Thyroid gland (tissue), 4 donors: Measurements from ENCODE around the gene NR1H2. TPM values are rescaled to one million over a fixed set of nuclear protein-coding genes. Genes with fewer than 3 reads are reported as not detected.

ENCODE experiments used
- DNase-seq, 2 donors: peaks; one replicate each; pipeline ENCODE4 v3.0.0-alpha.2; 2019
- H3K27ac ChIP-seq, 3 donors: fragments of 200-600 bp; sonication (generic); 1 replicate in 2 of 3; 2 replicates in 1 of 3; pipeline ENCODE4 v1.5.1; 2016 to 2019; ENCODE audit warnings: mild to moderate bottlenecking in 1 of 3, moderate library complexity in 1 of 3
- H3K27me3 ChIP-seq: fragments of 200-600 bp; sonication (generic); one replicate; pipeline ENCODE4 v1.5.1; 2019
- H3K36me3 ChIP-seq, 2 donors: fragments of 200-600 bp; sonication (generic); one replicate each; pipeline ENCODE4 v1.5.1; 2016 to 2019
- H3K4me1 ChIP-seq, 2 donors: fragments of 200-600 bp; sonication (generic); one replicate each; pipeline ENCODE4 v1.5.1; 2017 to 2019
- H3K4me3 ChIP-seq, 3 donors: fragments of 200-600 bp; sonication (generic); replicated peaks in 1 of 3; 1 replicate in 2 of 3; 2 replicates in 1 of 3; pipeline ENCODE4 v1.5.1; 2016; ENCODE audit warnings: mild to moderate bottlenecking in 1 of 3
- H3K9me3 ChIP-seq: fragments of 200-600 bp; sonication (generic); one replicate; pipeline ENCODE4 v1.5.1; 2017
- POLR2A ChIP-seq, 2 donors: fragments of 450-650 bp; IDR thresholded peaks; one replicate each; pipeline ENCODE4 v1.6.1; 2017; ENCODE audit warnings: antibody characterized with exemption in 2 of 2, mild to moderate bottlenecking in 2 of 2, moderate library complexity in 1 of 2
- WGBS, 2 donors: methylation state at CpG; one replicate each; pipeline ENCODE4 v1.1.5; 2017; 5-methylcytosine and 5-hydroxymethylcytosine counted together
- intact Hi-C: fragments of 100-400 bp; cut with DNase I; formaldehyde crosslinking; loops from one replicate; pipeline ENCODE4 v1.15.1; 2023
- total RNA-seq, 4 donors: library from RNA; depleted of rRNA; stranded (reverse); fragments of >200 nt; gene quantifications; one replicate each; pipeline ENCODE4 v1.2.3, GENCODE V29; 2016
- TF ChIP-seq, protein P1 (sequence below), 6 experiments: fragments of 200-600 bp in 3 of 6; fragments of 450-650 bp in 3 of 6; sonication (generic) in 3 of 6; IDR thresholded peaks; one replicate each; pipeline ENCODE4 v1.5.1; 2016 to 2019; ENCODE audit warnings: antibody characterized with exemption in 6 of 6, mild to moderate bottlenecking in 2 of 6, inconsistent platforms in 1 of 6, moderate library complexity in 1 of 6

NR1H2 gene
- total RNA-seq, 4 donors from 2014 or later = 76.4 to 114 (median 100) TPM

DNA sequence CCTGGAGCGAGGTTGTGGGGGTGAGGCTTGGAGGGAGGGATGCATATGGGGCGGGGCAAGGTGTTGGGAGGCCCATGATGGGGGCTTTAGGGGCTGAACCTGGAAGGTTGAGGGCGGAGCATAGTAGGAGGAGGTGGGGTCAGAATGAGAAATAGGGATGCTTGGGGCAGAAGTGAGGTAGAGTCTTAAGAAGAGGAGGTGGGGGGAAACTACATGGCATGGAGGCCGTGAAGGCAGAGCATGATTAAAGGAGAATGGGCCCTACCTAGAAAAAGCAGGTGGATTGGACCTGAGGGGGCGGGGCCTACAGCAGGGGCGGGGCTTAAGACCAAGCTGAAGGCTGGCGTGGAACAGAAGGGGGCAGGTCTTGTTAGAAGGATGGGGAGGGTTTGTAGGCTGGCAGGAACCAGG, 799 bp downstream of the NR1H2 start:
- Histone ChIP-seq H3K9me3 (no peaks in the 10 kb centered on the region), H3K36me3 (peaks cover 46 to 48% of the 10 kb centered on the region in 2 donors), H3K27me3 (no peaks in the 10 kb centered on the region), H3K4me3 (peak overlapping the region in 1 of 3 donors; percentile 90), H3K27ac (no peak overlapping the region), H3K4me1 (peaks cover 5 to 31% of the 10 kb centered on the region in 2 donors)
- intact Hi-C loops = no loop called here
- WGBS, 2 donors = 46 to 51% methylated on average over 7 of the region's 7 CpGs
- no peak for TF ChIP-seq POLR2A (IDR thresholded peaks at IDR 0.05)
- TF ChIP-seq, protein P1, sequence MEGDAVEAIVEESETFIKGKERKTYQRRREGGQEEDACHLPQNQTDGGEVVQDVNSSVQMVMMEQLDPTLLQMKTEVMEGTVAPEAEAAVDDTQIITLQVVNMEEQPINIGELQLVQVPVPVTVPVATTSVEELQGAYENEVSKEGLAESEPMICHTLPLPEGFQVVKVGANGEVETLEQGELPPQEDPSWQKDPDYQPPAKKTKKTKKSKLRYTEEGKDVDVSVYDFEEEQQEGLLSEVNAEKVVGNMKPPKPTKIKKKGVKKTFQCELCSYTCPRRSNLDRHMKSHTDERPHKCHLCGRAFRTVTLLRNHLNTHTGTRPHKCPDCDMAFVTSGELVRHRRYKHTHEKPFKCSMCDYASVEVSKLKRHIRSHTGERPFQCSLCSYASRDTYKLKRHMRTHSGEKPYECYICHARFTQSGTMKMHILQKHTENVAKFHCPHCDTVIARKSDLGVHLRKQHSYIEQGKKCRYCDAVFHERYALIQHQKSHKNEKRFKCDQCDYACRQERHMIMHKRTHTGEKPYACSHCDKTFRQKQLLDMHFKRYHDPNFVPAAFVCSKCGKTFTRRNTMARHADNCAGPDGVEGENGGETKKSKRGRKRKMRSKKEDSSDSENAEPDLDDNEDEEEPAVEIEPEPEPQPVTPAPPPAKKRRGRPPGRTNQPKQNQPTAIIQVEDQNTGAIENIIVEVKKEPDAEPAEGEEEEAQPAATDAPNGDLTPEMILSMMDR (IDR thresholded peaks at IDR 0.05) = no peak
- peak; percentile 39 for DNase-seq

DNA sequence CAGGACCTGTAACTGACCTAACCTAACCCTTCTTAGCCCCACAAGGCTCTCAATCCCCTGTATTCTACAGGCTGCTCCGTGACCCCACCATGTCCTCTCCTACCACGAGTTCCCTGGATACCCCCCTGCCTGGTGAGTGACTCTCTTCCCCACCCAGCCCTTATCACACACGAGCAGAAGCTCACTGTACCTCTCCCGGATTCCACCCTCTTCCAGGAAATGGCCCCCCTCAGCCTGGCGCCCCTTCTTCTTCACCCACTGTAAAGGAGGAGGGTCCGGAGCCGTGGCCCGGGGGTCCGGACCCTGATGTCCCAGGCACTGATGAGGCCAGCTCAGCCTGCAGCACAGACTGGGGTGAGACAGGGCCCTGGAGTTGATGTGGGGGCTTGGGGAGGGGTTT, 1.3 kb downstream of the NR1H2 start:
- H3K4me1 ChIP-seq = peaks cover 5 to 27% of the 10 kb centered on the region in 2 donors
- 87 to 89% methylated on average over 9 of the region's 9 CpGs for WGBS, 2 donors
- no peak for DNase-seq
- intact Hi-C loops = no loop called here
- no peaks in the 10 kb centered on the region for H3K9me3 ChIP-seq
- no peak overlapping the region for H3K4me3 ChIP-seq
- no peak overlapping the region for H3K27ac ChIP-seq
- peaks cover 50 to 53% of the 10 kb centered on the region in 2 donors for H3K36me3 ChIP-seq
- no peaks in the 10 kb centered on the region for H3K27me3 ChIP-seq
- TF ChIP-seq POLR2A (IDR thresholded peaks at IDR 0.05) = no peak
- TF ChIP-seq, protein P1 (IDR thresholded peaks at IDR 0.05) = no peak

DNA sequence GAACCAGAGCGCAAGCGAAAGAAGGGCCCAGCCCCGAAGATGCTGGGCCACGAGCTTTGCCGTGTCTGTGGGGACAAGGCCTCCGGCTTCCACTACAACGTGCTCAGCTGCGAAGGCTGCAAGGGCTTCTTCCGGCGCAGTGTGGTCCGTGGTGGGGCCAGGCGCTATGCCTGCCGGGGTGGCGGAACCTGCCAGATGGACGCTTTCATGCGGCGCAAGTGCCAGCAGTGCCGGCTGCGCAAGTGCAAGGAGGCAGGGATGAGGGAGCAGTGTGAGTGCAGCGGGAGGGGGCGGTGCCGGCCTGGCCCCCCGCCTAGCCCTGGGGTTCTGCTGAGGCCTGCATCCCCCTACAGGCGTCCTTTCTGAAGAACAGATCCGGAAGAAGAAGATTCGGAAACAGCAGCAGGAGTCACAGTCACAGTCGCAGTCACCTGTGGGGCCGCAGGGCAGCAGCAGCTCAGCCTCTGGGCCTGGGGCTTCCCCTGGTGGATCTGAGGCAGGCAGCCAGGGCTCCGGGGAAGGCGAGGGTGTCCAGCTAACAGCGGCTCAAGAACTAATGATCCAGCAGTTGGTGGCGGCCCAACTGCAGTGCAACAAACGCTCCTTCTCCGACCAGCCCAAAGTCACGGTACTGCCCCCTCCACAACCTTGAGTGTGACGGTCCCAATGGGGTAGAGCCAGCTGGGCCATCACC, 2.1 kb downstream of the NR1H2 start:
- 94 to 96% methylated on average over 31 to 34 of the region's 36 CpGs for WGBS, 2 donors
- H3K9me3 ChIP-seq = no peaks in the 10 kb centered on the region
- H3K4me1 ChIP-seq = peaks cover 5 to 19% of the 10 kb centered on the region in 2 donors
- H3K27ac ChIP-seq = no peak overlapping the region
- intact Hi-C loops = no loop called here
- H3K36me3 ChIP-seq = peaks cover 52 to 57% of the 10 kb centered on the region in 2 donors
- TF ChIP-seq, protein P1 (IDR thresholded peaks at IDR 0.05) = no peak
- TF ChIP-seq POLR2A (IDR thresholded peaks at IDR 0.05) = no peak
- no peaks in the 10 kb centered on the region for H3K27me3 ChIP-seq
- DNase-seq = no peak
- H3K4me3 ChIP-seq = no peak overlapping the region

DNA sequence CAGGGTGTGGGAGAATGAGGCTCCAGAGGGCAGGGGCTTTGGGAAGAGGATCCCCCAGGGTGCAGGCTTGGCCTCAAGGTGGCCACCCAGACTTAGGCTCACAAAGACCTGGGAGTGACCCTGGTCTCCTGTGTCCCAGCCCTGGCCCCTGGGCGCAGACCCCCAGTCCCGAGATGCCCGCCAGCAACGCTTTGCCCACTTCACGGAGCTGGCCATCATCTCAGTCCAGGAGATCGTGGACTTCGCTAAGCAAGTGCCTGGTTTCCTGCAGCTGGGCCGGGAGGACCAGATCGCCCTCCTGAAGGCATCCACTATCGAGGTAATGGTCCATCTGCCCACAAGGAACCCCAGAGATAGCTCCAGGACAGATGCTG, 2.6 kb downstream of the NR1H2 start:
- intact Hi-C loops = no loop called here
- WGBS, 2 donors = 96 to 97% methylated on average over 4 of the region's 10 CpGs
- H3K36me3 ChIP-seq = peaks cover 52 to 57% of the 10 kb centered on the region in 2 donors

DNA sequence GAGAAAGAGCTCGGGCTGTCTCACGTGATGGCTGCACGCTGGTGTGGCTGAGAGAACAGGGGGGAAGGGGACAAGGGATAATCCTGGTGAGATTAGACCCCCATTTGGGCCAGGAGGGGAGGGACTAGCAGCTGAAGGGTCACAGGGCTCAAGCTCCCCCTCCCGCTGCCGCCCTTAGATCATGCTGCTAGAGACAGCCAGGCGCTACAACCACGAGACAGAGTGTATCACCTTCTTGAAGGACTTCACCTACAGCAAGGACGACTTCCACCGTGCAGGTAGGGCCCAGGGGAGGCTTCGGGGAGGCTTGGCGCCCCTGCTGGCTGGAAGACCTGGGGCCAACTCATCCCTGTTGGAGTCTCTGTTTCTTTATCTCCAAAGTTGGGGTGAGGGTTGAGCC, 3.3 kb downstream of the NR1H2 start:
- Histone ChIP-seq H3K9me3 (no peaks in the 10 kb centered on the region), H3K4me1 (peaks cover 5 to 22% of the 10 kb centered on the region in 2 donors), H3K36me3 (peaks cover 52 to 57% of the 10 kb centered on the region in 2 donors), H3K27ac (no peak overlapping the region), H3K4me3 (no peak overlapping the region), H3K27me3 (no peaks in the 10 kb centered on the region)
- TF ChIP-seq, protein P1 (IDR thresholded peaks at IDR 0.05) = no peak
- no peak for TF ChIP-seq POLR2A (IDR thresholded peaks at IDR 0.05)
- WGBS, 2 donors = 88 to 96% methylated on average over 11 of the region's 11 CpGs
- intact Hi-C loops = no loop called here
- no peak for DNase-seq

More for the DNA sequence above, 2.6 kb downstream of the NR1H2 start:
- no peaks in the 10 kb centered on the region for H3K27me3 ChIP-seq
- H3K4me1 ChIP-seq = peaks cover 5 to 21% of the 10 kb centered on the region in 2 donors
- no peaks in the 10 kb centered on the region for H3K9me3 ChIP-seq
- TF ChIP-seq, protein P1 (IDR thresholded peaks at IDR 0.05) = no peak
- TF ChIP-seq POLR2A (IDR thresholded peaks at IDR 0.05) = no peak
- H3K27ac ChIP-seq = no peak overlapping the region
- DNase-seq = no peak
- no peak overlapping the region for H3K4me3 ChIP-seq
